Upper lobe of left lung (tissue), 4 donors: Measurements from ENCODE around the gene TP53I11.

Experiments used
- CTCF ChIP-seq, 6 experiments: fragments of 450-650 bp in 4 of 6; fragments of 200-600 bp in 2 of 6; sonication (generic) in 2 of 6; IDR thresholded peaks; one replicate each; pipeline ENCODE4 v1.5.1; 2016 to 2019; ENCODE audit warnings: antibody characterized with exemption in 6 of 6
- EP300 ChIP-seq, 4 donors: sonication (generic); formaldehyde crosslinking; IDR thresholded peaks; one replicate each; pipeline ENCODE4 v1.5.1; 2017; ENCODE audit warnings: antibody characterized with exemption in 4 of 4, control low read depth in 2 of 4
- POLR2A ChIP-seq, 4 donors: fragments of 450-650 bp; IDR thresholded peaks; one replicate each; pipeline ENCODE4 v1.5.1; 2016 to 2017; ENCODE audit warnings: antibody characterized with exemption in 4 of 4, mild to moderate bottlenecking in 2 of 4

GRCh38 chr11:44909557-44909956 is 41.1 kb downstream of the TP53I11 start:
- TF ChIP-seq CTCF (IDR thresholded peaks at IDR 0.05) (no peak), POLR2A (IDR thresholded peaks at IDR 0.05) (no peak), EP300 (IDR thresholded peaks at IDR 0.05) (no peak)
